HG02973 (cell line): ENCODE data around the gene PLPPR1.

Experiments
- ATAC-seq: cut with Tn5 transposase; IDR thresholded peaks from one replicate; pipeline ENCODE4 v1.9.1; 2021; ENCODE audit warnings: moderate library complexity; ENCODE audit not compliant: unreplicated experiment

Gene PLPPR1

DNA sequence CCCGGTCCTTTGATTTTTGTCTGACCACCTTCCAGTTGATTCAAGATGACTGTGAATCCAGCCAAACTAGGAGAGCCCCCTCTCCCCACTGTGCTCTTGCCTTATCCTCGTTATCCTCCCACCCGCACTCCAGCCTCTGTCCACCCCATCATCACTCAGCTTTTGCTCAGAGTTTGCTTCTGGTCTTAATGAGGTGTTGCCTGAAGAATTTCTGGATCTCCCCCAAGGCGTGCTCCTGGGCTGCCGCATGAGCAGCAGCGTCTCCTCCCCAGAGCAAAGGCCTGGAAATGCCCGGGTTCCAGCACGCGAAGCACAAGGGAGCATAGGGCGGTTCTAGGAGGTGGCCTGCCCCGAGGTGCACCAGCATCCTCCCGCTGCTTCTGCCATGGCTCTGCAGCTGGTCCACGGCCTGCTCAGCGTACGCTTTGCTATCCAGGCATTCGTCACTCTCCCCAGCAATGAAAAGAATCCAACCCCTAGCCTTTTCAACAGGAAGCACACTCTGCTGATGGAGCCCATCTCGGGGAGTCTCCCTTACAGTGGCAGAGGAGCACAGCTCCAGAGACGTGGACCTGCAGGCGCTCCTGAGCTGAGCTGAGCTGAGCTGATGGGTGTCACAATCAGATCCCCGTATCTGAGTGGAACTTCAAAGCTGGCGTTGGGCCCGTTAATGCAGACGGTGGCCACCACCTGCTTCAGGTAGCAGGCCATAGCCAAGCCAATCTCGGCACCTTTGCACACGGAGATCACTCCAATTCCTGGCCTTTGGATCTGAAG is 305.6 kb downstream of the PLPPR1 start:
- ATAC-seq, result no peak

DNA sequence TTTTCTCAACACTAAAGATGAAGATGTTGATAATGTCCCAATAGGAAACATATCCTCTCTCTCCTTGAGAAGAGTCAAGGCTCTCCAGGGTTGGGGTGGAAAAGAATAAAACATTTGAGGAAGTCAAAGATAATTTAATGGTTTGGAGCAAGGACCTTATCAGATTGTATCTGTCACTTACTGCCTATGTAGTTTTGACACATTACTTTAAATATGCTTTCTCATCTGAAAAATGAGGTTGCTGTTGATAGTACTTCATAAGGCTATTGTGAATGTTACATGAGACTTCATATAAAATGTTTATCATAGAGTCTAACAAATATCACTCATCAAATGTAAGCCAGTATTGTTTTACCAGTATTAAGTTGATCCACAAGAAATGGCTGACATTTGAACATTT is 307.6 kb downstream of the PLPPR1 start:
- no peak for ATAC-seq

DNA sequence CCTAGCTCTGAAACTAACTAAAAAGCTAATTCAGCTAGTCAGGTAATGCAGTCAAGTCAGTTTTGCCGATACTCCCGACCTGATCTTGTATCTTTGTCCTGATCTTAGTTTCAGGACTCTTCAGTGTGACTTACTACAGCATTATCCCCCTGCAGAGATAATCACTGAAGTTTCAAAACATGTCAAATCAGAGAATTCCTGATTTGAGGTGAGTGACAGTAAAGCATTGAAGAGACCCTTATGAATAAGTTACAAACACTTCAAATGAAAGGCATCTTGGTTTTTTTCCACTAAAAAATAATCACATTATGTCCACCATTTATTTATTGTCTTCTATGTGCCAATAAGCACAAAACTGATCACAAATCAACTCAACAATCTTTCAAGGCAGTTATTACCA is 308.7 kb downstream of the PLPPR1 start:
- no peak for ATAC-seq

DNA sequence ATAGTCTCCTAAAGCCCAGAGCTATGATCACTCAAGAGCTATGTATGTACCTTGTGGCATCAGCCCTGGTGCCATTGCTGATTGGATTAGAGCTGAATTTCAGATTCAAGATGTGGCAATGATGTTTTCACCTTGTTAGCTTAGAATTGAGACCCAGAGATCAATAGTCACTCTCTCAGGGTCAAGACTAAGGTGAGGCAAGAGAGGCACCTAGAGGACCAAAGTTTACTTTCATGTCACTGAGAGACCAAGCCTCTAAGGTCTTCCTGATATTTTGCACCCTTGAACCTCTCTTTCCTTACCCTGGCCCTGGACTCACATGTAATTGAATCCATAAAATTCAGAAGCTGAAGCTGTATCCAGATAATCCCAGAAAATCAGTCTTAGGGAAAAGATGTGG is 313.4 kb downstream of the PLPPR1 start:
- no peak for ATAC-seq

DNA sequence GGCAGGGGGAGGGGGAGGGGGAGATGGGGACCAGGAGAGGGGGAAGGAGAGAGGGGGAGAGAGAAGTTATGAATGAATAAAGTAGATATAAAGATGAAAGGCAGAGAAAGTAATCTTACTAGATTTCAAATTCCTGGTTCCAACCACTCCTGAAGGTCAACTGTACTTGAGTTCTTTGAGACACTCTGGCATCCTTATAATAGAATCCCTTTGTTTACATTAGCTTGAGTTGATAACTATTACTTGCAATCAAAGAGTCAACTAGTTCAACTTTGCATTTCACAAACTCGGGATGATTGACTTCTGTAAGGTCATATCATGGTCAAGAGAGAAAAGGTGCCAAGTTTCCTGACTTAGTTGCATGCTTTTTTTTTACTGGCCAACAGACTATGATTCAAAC is 314.1 kb downstream of the PLPPR1 start:
- ATAC-seq, result no peak

DNA sequence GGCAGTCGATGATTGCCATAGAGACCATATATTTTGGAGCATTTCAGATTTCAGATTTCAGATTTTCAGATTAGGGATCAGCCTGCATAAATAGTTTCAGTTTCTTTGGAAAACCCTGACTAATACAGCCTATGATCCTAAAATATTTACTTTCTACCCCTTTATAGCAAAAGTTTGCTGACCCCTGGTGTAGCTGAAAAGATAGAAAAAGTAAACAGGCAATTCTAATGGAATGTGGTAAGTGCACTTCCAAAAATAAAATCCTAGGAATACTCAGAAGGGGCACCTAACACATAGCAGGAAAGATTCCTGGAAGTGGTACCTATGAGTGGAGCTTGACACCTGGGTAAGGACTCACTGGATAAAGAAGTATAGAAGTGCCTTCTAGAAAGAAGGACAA is 321.8 kb downstream of the PLPPR1 start:
- no peak for ATAC-seq

DNA sequence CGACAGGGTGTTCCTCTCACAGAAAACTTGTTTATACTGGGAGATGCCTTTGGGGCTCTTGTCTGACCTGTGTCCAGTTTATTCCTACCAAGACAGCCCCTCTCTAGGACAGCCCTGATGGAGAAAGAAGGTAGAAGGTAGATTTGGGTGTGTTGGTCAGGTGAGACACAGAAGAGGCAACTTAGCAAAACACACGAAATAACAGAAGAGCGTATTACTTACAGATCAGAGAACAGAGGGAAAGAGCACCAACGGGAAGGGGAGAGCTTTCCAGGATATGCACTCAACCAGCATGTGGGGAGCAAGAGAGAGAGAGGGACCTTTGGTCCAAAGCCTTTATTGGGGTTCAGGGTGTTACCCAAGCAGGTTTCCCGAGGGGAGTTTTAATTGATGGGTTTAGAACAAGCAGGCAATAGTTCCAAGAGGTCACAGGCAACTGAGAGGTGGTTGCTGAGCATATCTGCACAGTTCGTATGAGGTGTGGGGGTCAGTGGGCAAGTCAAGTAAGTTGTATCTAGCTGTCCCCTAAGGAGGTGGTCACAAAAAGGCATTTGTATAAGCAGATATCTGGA is 324.5 kb downstream of the PLPPR1 start:
- no peak for ATAC-seq

DNA sequence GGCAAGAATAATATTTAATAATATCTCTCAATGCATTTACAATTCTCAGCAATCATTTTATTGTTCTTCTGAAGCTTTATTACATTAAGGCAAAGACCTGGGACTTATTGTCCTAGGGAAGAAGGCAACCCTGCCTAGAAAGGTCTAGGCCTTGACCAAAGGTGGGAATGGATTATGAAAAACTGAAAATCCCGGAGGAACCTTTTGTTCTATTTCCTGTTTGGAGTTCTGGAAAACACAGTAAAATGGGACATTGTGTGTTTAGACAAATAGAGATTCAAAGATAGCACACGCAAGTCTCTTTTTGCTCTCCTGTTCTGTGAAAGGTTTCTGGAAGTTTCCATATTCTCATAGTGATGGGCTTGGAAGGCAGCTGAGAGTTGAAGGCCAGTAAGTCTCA is 325.2 kb downstream of the PLPPR1 start:
- ATAC-seq, result no peak

DNA sequence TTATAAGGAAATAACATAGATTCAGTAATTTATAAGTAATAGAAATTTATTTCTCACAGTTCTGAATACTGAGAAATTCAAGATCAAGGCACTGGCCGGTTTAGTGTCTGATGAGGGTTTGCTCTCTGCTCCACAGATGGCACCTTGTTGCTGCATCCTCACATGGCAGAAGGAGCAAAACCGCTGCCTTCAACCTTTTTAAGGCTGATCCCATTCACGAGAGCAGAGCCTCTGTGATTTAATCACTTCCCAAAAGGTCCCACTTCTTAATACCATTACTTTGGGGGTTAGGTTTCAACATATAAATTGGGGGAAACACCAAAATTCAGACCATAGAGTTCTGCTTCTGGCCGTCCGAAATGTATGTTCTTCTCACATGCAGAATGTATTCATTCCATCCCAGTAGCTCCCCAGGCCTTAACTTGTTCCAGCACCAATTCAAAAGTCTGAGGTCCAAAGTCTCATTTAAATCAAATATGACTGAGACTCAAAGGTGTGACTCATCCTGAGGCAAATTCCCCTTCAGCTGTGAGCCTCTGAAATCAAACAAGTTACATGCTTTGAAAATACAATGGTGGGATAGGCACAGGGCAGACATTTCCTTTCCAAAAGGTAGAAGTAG is 325.7 kb downstream of the PLPPR1 start:
- ATAC-seq, result no peak

DNA sequence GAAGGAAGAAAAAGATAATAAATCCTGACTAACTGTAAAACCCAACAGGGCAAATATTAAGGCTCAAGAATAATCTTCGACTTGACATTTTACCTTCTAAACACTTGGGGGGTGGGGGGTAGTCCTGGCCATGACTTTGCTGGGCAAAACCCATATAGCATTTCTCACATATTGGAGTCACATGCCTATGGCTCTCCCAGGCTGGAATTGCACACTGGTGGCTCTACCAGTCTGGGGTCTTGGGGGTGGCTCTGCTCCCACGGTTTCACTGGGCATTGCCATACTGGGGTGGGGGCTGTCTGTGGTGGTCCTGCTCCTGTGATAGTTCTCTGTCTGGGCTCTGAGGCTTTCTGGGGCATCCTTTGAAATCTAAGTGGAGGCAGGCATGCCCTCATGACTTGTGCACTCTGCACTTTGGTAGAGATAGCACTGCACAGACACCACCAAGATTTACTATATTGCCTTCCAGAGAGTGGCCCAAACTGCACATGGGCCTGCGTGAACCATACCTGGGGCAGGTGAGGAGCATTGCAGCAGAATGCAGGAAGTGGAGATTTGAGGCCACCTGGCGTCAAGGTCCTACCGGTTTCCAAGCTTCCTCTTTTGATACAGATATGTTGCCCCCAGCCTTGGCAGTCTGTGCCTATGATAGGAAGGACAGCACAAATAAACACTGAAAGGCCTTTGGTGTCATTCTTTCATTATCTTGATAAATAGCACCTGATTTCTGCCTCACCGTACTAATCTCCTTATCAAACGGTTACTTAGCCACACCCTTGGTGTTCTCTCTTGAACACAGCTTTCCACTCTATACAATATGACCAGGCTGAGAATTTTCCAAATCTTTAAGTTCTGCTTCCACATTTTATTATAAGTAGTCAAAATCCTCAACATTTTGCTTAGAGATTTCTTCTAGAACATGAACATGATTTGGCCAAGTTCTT is 326.5 kb downstream of the PLPPR1 start:
- ATAC-seq, result no peak

DNA sequence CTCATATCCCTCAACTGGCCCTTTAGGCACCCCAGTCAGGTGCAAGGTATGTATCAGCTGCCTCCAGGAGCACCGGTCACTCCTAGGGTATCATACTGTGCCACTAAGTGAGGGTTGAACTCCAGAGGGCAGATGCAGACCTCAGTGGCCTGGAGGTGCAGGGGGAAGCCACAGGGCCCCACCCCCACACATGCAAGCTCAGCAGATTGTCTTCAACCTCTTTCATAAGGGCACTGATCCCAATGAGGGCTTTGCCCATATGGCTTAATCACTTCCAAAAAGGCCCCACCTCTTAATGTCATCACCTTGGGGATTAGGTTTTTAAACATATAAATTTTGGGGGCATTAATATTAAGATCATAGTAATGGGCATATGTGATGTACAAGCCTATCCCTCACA is 328.1 kb downstream of the PLPPR1 start:
- ATAC-seq, result no peak

DNA sequence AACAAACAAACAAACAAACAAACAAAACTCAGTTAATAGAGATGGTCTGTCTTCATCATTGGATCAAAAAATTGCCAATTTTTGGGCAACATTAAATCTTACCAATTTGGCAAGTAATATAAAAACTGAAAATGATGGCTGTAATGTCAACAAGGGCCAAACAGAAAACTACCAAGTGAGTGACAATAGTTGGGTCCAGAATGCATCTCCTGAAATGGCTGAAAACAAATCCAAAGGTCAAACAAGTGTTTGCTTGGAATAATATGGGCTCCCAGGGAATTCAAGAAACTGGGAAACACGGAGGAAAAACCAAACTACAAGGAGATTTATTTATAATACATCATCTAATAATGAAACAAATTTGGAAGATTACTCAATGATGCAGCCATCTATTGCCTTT is 331.2 kb downstream of the PLPPR1 start:
- ATAC-seq, result no peak

DNA sequence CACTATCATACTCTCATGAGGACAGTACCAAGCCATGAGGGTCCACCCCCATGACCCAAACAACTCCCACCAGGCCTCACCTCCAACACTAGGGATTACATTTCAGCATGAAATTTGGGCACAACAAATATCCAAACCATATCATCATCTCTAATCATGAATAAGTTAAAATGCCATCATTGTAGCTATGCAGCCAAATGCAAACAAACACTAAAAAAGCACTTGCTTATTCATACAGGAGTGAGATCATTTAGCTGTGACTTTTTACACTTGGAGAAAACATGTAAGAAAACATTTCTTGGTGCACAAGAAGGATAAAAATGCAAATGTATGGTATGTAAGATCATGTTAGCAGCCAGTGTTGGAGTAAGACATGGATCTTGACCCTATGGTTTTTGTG is 332.1 kb downstream of the PLPPR1 start:
- no peak for ATAC-seq

DNA sequence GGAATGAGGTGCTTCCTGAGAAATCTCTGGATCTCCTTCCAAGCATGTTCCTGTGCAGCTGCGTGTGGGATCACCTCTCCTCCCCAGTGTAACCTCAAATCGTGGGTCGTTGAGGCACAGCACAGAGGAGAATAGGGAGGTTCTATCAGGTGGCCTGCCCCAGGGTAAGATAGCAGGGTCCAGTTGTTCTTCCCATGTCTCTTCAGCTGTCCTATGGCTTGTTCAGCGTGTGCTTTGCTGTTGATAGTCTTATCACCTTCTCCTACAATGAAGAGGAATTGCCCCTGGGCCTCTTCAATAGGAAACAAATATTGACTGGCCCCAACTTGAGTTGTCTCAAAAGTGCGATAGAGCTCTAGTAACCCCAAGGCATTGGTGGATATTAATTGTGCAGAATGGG is 333.9 kb downstream of the PLPPR1 start:
- ATAC-seq, result no peak

DNA sequence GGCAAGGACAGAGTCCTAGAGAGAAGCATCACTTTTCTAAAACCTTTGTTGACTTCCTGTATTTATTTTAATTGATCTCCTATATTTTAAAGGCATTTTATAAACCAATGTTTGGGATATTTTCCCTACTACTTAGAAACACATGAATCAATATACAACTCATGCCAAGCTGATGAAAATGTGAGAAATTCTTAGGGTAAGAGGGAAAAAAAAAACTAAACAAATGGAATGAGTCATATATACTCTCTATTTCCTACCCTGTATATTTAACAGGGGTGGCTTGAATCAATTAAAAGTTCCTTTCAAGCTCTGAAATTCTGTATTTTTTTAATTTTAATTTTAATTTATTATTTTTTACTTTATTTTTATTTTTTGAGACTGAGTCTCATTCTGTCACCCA is 336.7 kb downstream of the PLPPR1 start:
- no peak for ATAC-seq

DNA sequence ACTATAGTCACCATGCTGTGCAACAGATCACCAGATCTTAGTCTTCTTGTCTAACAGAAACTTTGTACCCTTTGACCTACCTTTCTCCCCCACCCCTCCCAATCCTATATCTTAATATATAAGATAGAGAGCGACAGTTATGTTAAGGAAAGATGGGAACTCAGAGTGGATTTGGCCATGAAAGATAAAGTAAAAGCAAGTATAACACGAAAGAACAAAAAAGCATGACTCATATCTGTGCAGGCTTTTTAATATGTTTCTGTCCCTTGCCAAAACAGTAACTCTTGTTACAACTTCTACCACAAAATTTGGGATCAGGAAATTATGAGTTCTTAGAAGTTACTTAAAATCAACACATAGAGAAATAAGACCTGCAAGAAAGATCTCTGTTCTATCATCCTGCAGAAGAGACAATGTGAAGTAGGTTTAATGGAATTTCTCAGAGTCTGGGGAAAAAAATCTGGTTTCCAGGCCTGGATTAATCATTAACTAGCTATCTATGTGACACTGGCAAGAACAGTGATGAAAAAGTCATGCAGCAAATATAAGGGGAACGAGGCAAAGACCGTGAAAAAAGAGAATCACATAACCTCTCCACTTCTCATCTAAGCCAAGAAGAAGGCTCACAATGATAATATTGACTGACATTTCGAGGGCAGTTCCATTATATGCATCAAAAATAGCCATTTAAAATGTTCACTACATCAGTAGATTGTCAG is 337.7 kb downstream of the PLPPR1 start:
- no peak for ATAC-seq

DNA sequence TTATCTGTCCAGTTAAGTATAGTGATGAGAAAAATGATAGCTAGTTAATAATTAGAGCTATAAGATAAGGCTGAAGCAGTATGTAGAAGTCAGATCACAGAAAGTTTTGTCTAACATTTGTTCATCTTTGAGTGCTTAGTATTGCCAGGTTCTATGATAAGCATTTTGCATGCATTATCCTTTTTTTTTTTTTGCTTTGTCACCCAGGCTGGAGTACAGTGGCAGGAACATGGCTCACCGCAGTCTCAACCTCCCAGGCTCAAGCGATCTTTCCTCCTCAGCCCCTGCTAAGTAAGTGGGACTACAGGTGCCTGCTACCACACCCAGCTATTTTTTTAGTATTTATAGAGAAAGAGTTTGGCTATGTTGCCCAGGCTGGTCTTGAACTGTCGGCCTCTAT is 338.8 kb downstream of the PLPPR1 start:
- ATAC-seq, result no peak

DNA sequence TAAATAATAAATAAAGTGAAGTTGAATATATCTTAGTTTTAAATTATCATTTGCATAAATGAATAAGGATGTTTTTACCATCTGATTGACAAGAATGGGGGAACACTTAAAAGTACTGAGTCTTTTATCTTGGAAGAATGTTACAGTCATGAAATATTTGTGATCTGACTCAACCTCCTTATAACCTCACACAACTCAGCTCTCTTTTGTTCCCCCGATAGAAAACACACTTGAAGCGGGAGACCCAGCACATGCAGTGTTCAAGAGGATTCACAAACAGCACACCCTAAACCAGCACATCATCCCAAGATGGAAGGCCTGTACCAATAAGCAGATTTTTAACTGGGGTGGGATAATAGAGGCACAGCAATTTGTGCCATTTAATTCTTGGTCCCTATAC is 340.8 kb downstream of the PLPPR1 start:
- ATAC-seq, result no peak

DNA sequence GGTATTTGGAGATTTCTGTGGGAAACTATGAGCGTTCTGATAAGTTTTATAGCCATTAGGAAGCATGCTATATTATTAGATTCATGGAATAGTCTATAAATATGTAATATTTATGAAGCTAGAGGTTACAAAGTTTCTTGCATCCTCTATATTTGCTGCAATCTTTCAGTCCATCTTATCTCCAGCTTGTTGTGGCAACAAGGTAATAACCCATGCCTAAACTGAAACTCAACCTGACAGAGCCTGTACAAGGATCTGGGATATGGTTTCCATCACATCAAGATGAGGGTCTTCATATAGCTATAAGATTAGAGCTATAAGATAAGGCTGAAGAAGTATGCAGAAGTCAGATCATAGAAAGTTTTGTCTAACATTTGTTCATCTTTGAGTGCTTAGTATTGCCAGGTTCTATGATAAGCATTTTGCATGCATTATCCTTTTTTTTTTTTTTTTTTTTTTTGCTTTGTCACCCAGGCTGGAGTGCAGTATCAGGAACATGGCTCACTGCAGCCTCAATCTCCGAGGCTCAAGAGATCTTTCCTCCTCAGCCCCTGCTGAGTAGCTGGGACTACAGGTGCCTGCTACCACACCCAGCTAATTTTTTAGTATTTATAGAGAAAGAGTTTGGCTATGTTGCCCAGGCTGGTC is 341.5 kb downstream of the PLPPR1 start:
- ATAC-seq, result no peak

DNA sequence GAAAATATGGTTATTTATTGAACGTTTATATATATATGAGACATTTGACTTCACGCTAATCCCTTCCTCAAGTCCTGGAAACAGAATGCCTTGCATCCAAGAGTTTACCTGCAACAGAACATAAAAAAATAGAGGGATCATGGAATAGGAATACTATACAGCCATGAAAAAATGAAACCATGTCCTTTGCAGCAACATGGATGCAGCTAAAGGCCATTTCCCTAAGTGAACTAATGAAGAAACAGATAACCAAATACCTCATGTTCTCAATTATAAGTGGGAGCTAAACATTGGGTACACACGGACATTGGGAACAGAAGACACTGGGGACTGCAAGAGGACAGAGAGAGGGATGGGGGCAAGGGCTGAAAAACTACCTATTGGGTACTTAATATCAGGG is 343.3 kb downstream of the PLPPR1 start:
- ATAC-seq, result no peak
